ENCODE measurements around the gene SERPINE2.
A peak's percentile ranks its signal among the peaks of the same experiment; 100 is the strongest.
"Not testable (repeated sequence)": the region's sequence is repeated elsewhere in the genome, so short reads cannot be mapped to it uniquely, and the experiment has no call there.

The SERPINE2 gene

GRCh38 chr2:224016963-224017362 is 22.1 kb downstream of the SERPINE2 start:
- no peak for TF ChIP-seq CTCF (conservative IDR thresholded peaks at IDR 0.05)
- no peak for TF ChIP-seq ZFX (IDR thresholded peaks at IDR 0.05)
- no peak overlapping the region for H3K27ac ChIP-seq

GRCh38 chr2:224014336-224014735 is 24.8 kb downstream of the SERPINE2 start:
- no peak overlapping the region for H3K27ac ChIP-seq
- TF ChIP-seq CTCF (conservative IDR thresholded peaks at IDR 0.05) (no peak), ZFX (IDR thresholded peaks at IDR 0.05) (no peak)

- H3K27ac ChIP-seq: no peak overlapping the region
- no peak for TF ChIP-seq ZFX (IDR thresholded peaks at IDR 0.05)
- TF ChIP-seq CTCF (conservative IDR thresholded peaks at IDR 0.05): no peak
Observed at GRCh38 chr2:224011837-224012236, 27.2 kb downstream of the SERPINE2 start.

DNA sequence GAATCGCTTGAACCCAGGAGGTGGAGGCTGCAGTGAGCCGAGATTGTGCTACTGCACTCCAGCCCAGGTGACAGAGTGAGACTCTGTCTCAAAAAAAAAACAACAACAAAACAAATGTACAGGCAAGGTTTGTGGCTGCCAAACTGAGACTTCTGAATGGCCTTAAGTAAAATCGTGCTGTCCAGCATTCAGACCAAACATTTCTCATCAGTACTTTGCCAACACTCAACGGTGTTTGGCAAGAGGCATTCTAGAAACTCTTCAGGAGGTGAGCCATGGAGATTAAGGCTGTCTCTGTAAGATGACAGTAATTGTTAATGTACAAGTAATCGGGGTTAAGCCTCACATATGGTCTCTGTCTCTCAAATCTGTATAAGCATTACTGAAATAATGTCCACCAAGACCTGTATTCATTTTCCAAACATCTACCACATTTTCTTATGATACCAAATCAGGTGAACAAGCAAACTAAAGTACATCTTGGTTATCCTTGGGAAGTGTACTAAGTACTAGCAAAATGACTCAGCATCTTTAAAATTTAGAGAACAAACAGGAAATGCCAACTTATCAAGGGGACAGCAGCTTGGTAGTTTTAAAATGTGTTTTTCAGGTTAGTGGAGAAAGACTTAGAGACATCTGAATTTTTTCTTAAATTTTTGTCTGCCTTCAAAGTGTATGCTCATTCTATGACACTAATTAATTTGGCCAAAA is 29.3 kb downstream of the SERPINE2 start:
- TF ChIP-seq ZFX (IDR thresholded peaks at IDR 0.05) (no peak), CTCF (conservative IDR thresholded peaks at IDR 0.05) (no peak)
- H3K27ac ChIP-seq: peak overlapping the region; percentile 17; the same call in 1 of the 2 replicates

- H3K27ac ChIP-seq: no peak overlapping the region
- TF ChIP-seq ZFX (IDR thresholded peaks at IDR 0.05): no peak
- no peak for TF ChIP-seq CTCF (conservative IDR thresholded peaks at IDR 0.05)
Observed at GRCh38 chr2:224008702-224009261, 30.3 kb downstream of the SERPINE2 start.

DNA sequence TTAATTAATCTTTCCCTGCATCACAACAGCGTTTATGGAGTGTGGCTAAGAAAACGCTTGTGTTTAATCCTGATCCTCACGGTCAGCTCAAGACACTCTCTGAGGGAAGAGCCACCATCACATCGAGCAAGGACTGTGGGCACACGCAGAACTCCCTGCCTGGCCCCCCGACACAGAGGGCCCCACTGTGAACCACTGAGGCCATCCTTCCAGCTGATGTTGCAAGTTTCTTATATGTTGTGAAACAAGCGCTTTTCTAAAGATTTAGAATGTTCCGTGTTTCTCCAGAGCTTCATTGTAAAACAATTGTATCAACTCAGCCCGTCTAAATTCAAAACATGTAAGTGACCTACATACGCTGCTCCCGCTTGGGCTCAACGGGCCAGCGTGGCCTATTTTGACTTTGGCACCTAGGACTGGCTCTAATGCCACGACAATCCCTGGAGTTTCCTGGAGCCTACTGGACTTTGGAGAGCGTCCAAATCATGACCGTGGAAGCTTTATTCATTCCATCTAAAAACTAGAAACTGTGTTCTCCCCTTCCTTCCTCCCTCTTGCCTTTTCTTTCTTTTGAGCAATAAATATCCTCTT is 34.9 kb downstream of the SERPINE2 start:
- no peak overlapping the region for H3K27ac ChIP-seq
- TF ChIP-seq ZFX (IDR thresholded peaks at IDR 0.05): no peak
- TF ChIP-seq CTCF (conservative IDR thresholded peaks at IDR 0.05): no peak

DNA sequence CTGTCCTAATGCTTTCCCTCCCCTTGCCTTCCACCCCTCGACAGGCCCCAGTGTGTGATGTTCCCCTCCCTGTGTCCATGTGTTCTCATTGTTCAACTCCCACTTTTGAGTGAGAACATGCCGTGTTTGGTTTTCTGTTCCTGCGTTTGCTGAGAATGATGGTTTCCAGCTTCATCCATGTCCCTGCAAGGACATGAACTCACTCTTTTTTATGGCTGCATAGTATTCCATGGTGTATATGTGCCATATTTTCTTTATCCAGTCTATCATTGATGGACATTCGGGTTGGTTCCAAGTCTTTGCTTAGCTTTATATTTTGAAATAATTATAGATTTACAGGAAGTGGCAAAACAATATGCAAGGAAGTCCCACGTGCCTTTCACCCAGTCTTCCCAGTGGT is 38.4 kb downstream of the SERPINE2 start:
- H3K27ac ChIP-seq: not testable (repeated sequence)
